ENCODE measurements around the gene AP2A2.

AP2A2 gene

GRCh38 chr11:880447-880846 is 45.2 kb upstream of the AP2A2 start:
- Histone ChIP-seq H4K20me1 (ENCODE audit: control insufficient read depth, insufficient read depth, low read depth, low read length) (no peaks in the 10 kb centered on the region), H3F3A (ENCODE audit: control insufficient read depth, insufficient read depth) (0 out of 2 replicates have a peak, but pooled peaks cover 2% of the 10 kb centered on the region), H3K4me2 (ENCODE audit: low read length) (no peak overlapping the region), H3K9me2 (replicated peaks; ENCODE audit: control insufficient read depth, low read length) (no peaks in the 10 kb centered on the region), H3K4me1 (ENCODE audit: control insufficient read depth, low read length) (no peaks in the 10 kb centered on the region), H3K27me3 (ENCODE audit: control insufficient read depth, low read length) (no peaks in the 10 kb centered on the region), H3K79me2 (ENCODE audit: control insufficient read depth, low read length) (no peaks in the 10 kb centered on the region), H3K27ac (ENCODE audit: low read depth, low read length) (no peak overlapping the region), H3K9me3 (ENCODE audit: control insufficient read depth, insufficient read depth, low read length) (no peaks in the 10 kb centered on the region), H3K4me3 (ENCODE audit: low read length) (no peak overlapping the region), H3K36me3 (ENCODE audit: control insufficient read depth, low read length) (peaks cover 23% of the 10 kb centered on the region)
- TF ChIP-seq EZH2phosphoT487 (IDR thresholded peaks at IDR 0.05; ENCODE audit: borderline replicate concordance, low read length) (no peak), CTCF (IDR thresholded peaks at IDR 0.05; ENCODE audit: low read depth, low read length, poor library complexity, severe bottlenecking) (peak; percentile 16)

GRCh38 chr11:882596-882995 is 43.1 kb upstream of the AP2A2 start:
- no peaks in the 10 kb centered on the region for H3K4me1 ChIP-seq (ENCODE audit: control insufficient read depth, low read length)
- peaks cover 32% of the 10 kb centered on the region for H3K36me3 ChIP-seq (ENCODE audit: control insufficient read depth, low read length)
- no peaks in the 10 kb centered on the region for H3F3A ChIP-seq (ENCODE audit: control insufficient read depth, insufficient read depth)
- H3K79me2 ChIP-seq (ENCODE audit: control insufficient read depth, low read length): no peaks in the 10 kb centered on the region
- no peaks in the 10 kb centered on the region for H3K9me3 ChIP-seq (ENCODE audit: control insufficient read depth, insufficient read depth, low read length)
- H3K4me3 ChIP-seq (ENCODE audit: low read length): no peak overlapping the region
- H3K4me2 ChIP-seq (ENCODE audit: low read length): no peak overlapping the region
- no peaks in the 10 kb centered on the region for H4K20me1 ChIP-seq (ENCODE audit: control insufficient read depth, insufficient read depth, low read depth, low read length)
- H3K9me2 ChIP-seq (replicated peaks; ENCODE audit: control insufficient read depth, low read length): no peaks in the 10 kb centered on the region
- no peak overlapping the region for H3K27ac ChIP-seq (ENCODE audit: low read depth, low read length)
- H3K27me3 ChIP-seq (ENCODE audit: control insufficient read depth, low read length): no peaks in the 10 kb centered on the region
- no peak for TF ChIP-seq EZH2phosphoT487 (IDR thresholded peaks at IDR 0.05; ENCODE audit: borderline replicate concordance, low read length)
- no peak for TF ChIP-seq CTCF (IDR thresholded peaks at IDR 0.05; ENCODE audit: low read depth, low read length, poor library complexity, severe bottlenecking)

GRCh38 chr11:883527-883926 is 42.1 kb upstream of the AP2A2 start:
- H3K27ac ChIP-seq (ENCODE audit: low read depth, low read length): no peak overlapping the region
- no peaks in the 10 kb centered on the region for H3K9me3 ChIP-seq (ENCODE audit: control insufficient read depth, insufficient read depth, low read length)
- no peaks in the 10 kb centered on the region for H3F3A ChIP-seq (ENCODE audit: control insufficient read depth, insufficient read depth)
- no peak overlapping the region for H3K4me3 ChIP-seq (ENCODE audit: low read length)
- no peaks in the 10 kb centered on the region for H3K9me2 ChIP-seq (replicated peaks; ENCODE audit: control insufficient read depth, low read length)
- no peaks in the 10 kb centered on the region for H3K79me2 ChIP-seq (ENCODE audit: control insufficient read depth, low read length)
- H3K4me1 ChIP-seq (ENCODE audit: control insufficient read depth, low read length): no peaks in the 10 kb centered on the region
- TF ChIP-seq EZH2phosphoT487 (IDR thresholded peaks at IDR 0.05; ENCODE audit: borderline replicate concordance, low read length) (no peak), CTCF (IDR thresholded peaks at IDR 0.05; ENCODE audit: low read depth, low read length, poor library complexity, severe bottlenecking) (no peak)
- H3K4me2 ChIP-seq (ENCODE audit: low read length): no peak overlapping the region
- H3K27me3 ChIP-seq (ENCODE audit: control insufficient read depth, low read length): no peaks in the 10 kb centered on the region
- H3K36me3 ChIP-seq (ENCODE audit: control insufficient read depth, low read length): peaks cover 40% of the 10 kb centered on the region
- no peaks in the 10 kb centered on the region for H4K20me1 ChIP-seq (ENCODE audit: control insufficient read depth, insufficient read depth, low read depth, low read length)
